A549 (cell line): Measurements from ENCODE around the gene TPRG1. TPM values are rescaled to one million over a fixed set of nuclear protein-coding genes. Genes with fewer than 3 reads are reported as not detected.

Source experiments
- ATAC-seq, 2 experiments: fragments of 200-7000 bp in 1 of 2; fragments of >200 bp in 1 of 2; cut with Nextera tagmentation in 1 of 2; cut with Tn5 transposase in 1 of 2; 3 replicates each; pipeline versions ENCODE4 v1.8.0 to v1.9.1; 2018 to 2020; ENCODE audit warnings: mild to moderate bottlenecking in 1 of 2, moderate library complexity in 1 of 2
- CTCF ChIA-PET: fragments of 300-600 bp; sonication (Branson Sonifier 250); formaldehyde crosslinking; extraction: SDS; loops from one replicate; lab custom pipeline; 2021; ENCODE audit warnings: antibody characterized with exemption, inconsistent platforms; lab: Yijun Ruan, JAX
- POLR2A ChIA-PET: fragments of 350-600 bp; formaldehyde crosslinking; extraction: SDS; loops from one replicate; lab custom pipeline; 2021; ENCODE audit warnings: antibody characterized with exemption, inconsistent platforms; lab: Yijun Ruan, JAX
- DNase-seq, 2 experiments: peaks; one replicate each; pipeline versions ENCODE4 v3.0.0 to v3.0.0-alpha.2; 2011 to 2016; ENCODE audit warnings: low read depth in 1 of 2, low spot score in 1 of 2
- FAIRE-seq: peaks from 2 replicates; lab custom pipeline; 2011; peaks lifted over from hg19 to GRCh38; lab: Jason Lieb, UNC
- H3K27ac ChIP-seq, 2 experiments: fragments of >200 bp; sonication (Bioruptor Twin); formaldehyde crosslinking; 3 replicates each; pipeline ENCODE4 v1.5.1; 2016 to 2017
- H3K4me1 ChIP-seq: fragments of >200 bp; sonication (Bioruptor Twin); formaldehyde crosslinking; 3 replicates; pipeline ENCODE4 v1.6.1; 2016
- H3K4me2 ChIP-seq: fragments of >200 bp; sonication (Bioruptor Twin); formaldehyde crosslinking; 3 replicates; pipeline ENCODE4 v1.6.1; 2016
- H3K4me3 ChIP-seq: fragments of >200 bp; sonication (Bioruptor Twin); formaldehyde crosslinking; 3 replicates; pipeline ENCODE4 v1.5.1; 2016
- H3K9me3 ChIP-seq: fragments of >200 bp; sonication (Bioruptor Twin); formaldehyde crosslinking; 3 replicates; pipeline ENCODE4 v1.6.1; 2016
- CHD2 ChIP-seq: fragments of 150-350 bp; IDR thresholded peaks from 2 replicates; pipeline ENCODE4 v1.6.1; 2014; ENCODE audit warnings: low read length; ENCODE audit not compliant: partially characterized antibody
- EHMT2 ChIP-seq: fragments of 200-600 bp; sonication (generic); IDR thresholded peaks from 2 replicates; pipeline ENCODE4 v1.6.1; 2016; ENCODE audit warnings: antibody characterized with exemption, low read depth, mild to moderate bottlenecking, moderate library complexity
- EP300 ChIP-seq, 2 experiments: fragments of >200 bp; sonication (Bioruptor Twin); formaldehyde crosslinking; IDR thresholded peaks; 2 replicates in 1 of 2; 3 replicates in 1 of 2; pipeline ENCODE4 v1.6.1; 2016 to 2017
- ESRRA ChIP-seq: fragments of 150-350 bp; IDR thresholded peaks from 2 replicates; pipeline ENCODE4 v1.6.1; 2014; ENCODE audit warnings: mild to moderate bottlenecking, low read length, borderline replicate concordance
- GATA3 ChIP-seq: IDR thresholded peaks from 2 replicates; pipeline ENCODE4 v1.6.1; 2012; ENCODE audit warnings: borderline replicate concordance
- HOXA7 ChIP-seq: fragments of 250-450 bp; sonication (Bioruptor Pico); IDR thresholded peaks from 2 replicates; pipeline ENCODE4 v1.5.0; 2020; ENCODE audit warnings: mild to moderate bottlenecking, moderate library complexity
- HOXB13 ChIP-seq: fragments of 250-450 bp; sonication (Bioruptor Pico); IDR thresholded peaks from 2 replicates; pipeline ENCODE4 v1.5.0; 2020; ENCODE audit warnings: low read depth, mild to moderate bottlenecking, moderate library complexity
- MAZ ChIP-seq: fragments of 150-350 bp; IDR thresholded peaks from 2 replicates; pipeline ENCODE4 v1.6.1; 2014; ENCODE audit warnings: antibody characterized with exemption, low read depth, low read length, borderline replicate concordance
- POLR2A ChIP-seq: IDR thresholded peaks from 2 replicates; pipeline ENCODE4 v1.6.1; 2012; ENCODE audit warnings: mild to moderate bottlenecking, low read length
- POLR2AphosphoS2 ChIP-seq: conservative IDR thresholded peaks from 2 replicates; pipeline ENCODE4 v1.6.1; 2012; ENCODE audit warnings: low read length, improper control_type of control experiment, inconsistent platforms
- RNF2 ChIP-seq: fragments of 200-600 bp; sonication (generic); IDR thresholded peaks from 2 replicates; pipeline ENCODE4 v1.6.1; 2016; ENCODE audit warnings: low read depth, mild to moderate bottlenecking, antibody characterized with exemption, moderate library complexity, borderline replicate concordance
- ZNF302 ChIP-seq: fragments of 250-450 bp; sonication (Bioruptor Pico); IDR thresholded peaks from 2 replicates; pipeline ENCODE4 v1.9.0; 2021; ENCODE audit warnings: inconsistent platforms, mild to moderate bottlenecking, moderate library complexity
- WGBS: methylation state at CpG from one replicate; pipeline ENCODE4 v1.1.6; 2017; ENCODE audit errors: missing lambda C conversion rate; 5-methylcytosine and 5-hydroxymethylcytosine counted together
- polyA plus RNA-seq, 4 experiments: library from polyadenylated mRNA; depleted of rRNA in 3 of 4; stranded (reverse); fragments of >200 nt; fragmentation: RNase III in 1 of 4; extraction: RNeasy Plus Mini Kit Qiagen cat#74134 plus additional on column Dnase treatment in 1 of 4; gene quantifications; 2 replicates in 3 of 4; 3 replicates in 1 of 4; pipeline ENCODE4 v1.2.3, GENCODE V29; 2011 to 2017
- TF ChIP-seq, protein P1 (sequence below): fragments of >200 bp; sonication (Bioruptor Twin); formaldehyde crosslinking; IDR thresholded peaks from 3 replicates; pipeline ENCODE4 v1.6.1; 2016
- TF ChIP-seq, protein P2 (sequence below): fragments of 200-600 bp; sonication (generic); IDR thresholded peaks from 2 replicates; pipeline ENCODE4 v1.6.1; 2016; ENCODE audit warnings: antibody characterized with exemption, mild to moderate bottlenecking, moderate library complexity
- TF ChIP-seq, protein P3 (sequence below): fragments of 150-350 bp; IDR thresholded peaks from 2 replicates; pipeline ENCODE4 v1.6.1; 2014; ENCODE audit warnings: low read depth, mild to moderate bottlenecking, low read length
- TF ChIP-seq, protein P4 (sequence below): fragments of >200 bp; sonication (Bioruptor Twin); formaldehyde crosslinking; IDR thresholded peaks from 3 replicates; pipeline ENCODE4 v1.5.1; 2016
- TF ChIP-seq, protein P5 (sequence below): fragments of 450-650 bp; IDR thresholded peaks from 2 replicates; pipeline ENCODE4 v1.6.1; 2014; ENCODE audit warnings: antibody characterized with exemption
- TF ChIP-seq, protein P6 (sequence below): fragments of 250-450 bp; sonication (Bioruptor Pico); IDR thresholded peaks from 2 replicates; pipeline ENCODE4 v1.5.0; 2020; ENCODE audit warnings: low read depth, mild to moderate bottlenecking, moderate library complexity
- TF ChIP-seq, protein P7 (sequence below): fragments of >200 bp; sonication (Bioruptor Twin); formaldehyde crosslinking; IDR thresholded peaks from 2 replicates; pipeline ENCODE4 v1.6.1; 2016

TPRG1 gene
- polyA plus RNA-seq, 2 of the 4 experiments (the other 2 are of a cell fraction), result 0.21 to 1.1 TPM

DNA sequence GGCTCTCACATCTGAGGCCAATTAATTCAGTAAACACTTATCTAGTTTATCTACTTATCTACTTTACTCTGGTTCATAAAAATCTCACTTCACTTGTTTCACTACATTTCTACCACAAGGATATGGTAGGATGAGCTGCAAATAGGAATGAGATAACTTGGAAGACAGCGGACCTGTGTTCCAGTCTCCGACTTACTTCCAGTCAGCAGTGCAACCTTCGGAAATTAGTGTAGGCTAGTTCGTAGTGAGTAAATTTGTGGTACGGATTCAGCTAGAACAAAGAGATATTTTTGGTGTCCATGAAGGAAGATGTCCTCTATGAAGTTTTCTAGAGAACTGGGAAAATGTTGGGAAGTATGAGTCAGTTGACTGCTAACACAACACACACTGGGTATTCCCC lies 66.3 kb downstream of the TPRG1 start:
- POLR2A ChIA-PET, result no interaction called here
- DNase-seq (no peak), FAIRE-seq (no peak), ATAC-seq (no peak)
- TF ChIP-seq POLR2A (no peak), EP300 (IDR thresholded peaks at IDR 0.05) (no peak), HOXA7 (CRISPR knock-in tag) (no peak), POLR2AphosphoS2 (no peak), ESRRA (no peak), CHD2 (no peak), MAZ (no peak), GATA3 (no peak)
- TF ChIP-seq, protein P1, sequence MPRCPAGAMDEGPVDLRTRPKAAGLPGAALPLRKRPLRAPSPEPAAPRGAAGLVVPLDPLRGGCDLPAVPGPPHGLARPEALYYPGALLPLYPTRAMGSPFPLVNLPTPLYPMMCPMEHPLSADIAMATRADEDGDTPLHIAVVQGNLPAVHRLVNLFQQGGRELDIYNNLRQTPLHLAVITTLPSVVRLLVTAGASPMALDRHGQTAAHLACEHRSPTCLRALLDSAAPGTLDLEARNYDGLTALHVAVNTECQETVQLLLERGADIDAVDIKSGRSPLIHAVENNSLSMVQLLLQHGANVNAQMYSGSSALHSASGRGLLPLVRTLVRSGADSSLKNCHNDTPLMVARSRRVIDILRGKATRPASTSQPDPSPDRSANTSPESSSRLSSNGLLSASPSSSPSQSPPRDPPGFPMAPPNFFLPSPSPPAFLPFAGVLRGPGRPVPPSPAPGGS, result no peak
- TF ChIP-seq, protein P2, sequence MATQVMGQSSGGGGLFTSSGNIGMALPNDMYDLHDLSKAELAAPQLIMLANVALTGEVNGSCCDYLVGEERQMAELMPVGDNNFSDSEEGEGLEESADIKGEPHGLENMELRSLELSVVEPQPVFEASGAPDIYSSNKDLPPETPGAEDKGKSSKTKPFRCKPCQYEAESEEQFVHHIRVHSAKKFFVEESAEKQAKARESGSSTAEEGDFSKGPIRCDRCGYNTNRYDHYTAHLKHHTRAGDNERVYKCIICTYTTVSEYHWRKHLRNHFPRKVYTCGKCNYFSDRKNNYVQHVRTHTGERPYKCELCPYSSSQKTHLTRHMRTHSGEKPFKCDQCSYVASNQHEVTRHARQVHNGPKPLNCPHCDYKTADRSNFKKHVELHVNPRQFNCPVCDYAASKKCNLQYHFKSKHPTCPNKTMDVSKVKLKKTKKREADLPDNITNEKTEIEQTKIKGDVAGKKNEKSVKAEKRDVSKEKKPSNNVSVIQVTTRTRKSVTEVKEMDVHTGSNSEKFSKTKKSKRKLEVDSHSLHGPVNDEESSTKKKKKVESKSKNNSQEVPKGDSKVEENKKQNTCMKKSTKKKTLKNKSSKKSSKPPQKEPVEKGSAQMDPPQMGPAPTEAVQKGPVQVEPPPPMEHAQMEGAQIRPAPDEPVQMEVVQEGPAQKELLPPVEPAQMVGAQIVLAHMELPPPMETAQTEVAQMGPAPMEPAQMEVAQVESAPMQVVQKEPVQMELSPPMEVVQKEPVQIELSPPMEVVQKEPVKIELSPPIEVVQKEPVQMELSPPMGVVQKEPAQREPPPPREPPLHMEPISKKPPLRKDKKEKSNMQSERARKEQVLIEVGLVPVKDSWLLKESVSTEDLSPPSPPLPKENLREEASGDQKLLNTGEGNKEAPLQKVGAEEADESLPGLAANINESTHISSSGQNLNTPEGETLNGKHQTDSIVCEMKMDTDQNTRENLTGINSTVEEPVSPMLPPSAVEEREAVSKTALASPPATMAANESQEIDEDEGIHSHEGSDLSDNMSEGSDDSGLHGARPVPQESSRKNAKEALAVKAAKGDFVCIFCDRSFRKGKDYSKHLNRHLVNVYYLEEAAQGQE, result no peak
- TF ChIP-seq, protein P3, sequence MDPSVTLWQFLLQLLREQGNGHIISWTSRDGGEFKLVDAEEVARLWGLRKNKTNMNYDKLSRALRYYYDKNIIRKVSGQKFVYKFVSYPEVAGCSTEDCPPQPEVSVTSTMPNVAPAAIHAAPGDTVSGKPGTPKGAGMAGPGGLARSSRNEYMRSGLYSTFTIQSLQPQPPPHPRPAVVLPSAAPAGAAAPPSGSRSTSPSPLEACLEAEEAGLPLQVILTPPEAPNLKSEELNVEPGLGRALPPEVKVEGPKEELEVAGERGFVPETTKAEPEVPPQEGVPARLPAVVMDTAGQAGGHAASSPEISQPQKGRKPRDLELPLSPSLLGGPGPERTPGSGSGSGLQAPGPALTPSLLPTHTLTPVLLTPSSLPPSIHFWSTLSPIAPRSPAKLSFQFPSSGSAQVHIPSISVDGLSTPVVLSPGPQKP, result no peak
- TF ChIP-seq, protein P4, sequence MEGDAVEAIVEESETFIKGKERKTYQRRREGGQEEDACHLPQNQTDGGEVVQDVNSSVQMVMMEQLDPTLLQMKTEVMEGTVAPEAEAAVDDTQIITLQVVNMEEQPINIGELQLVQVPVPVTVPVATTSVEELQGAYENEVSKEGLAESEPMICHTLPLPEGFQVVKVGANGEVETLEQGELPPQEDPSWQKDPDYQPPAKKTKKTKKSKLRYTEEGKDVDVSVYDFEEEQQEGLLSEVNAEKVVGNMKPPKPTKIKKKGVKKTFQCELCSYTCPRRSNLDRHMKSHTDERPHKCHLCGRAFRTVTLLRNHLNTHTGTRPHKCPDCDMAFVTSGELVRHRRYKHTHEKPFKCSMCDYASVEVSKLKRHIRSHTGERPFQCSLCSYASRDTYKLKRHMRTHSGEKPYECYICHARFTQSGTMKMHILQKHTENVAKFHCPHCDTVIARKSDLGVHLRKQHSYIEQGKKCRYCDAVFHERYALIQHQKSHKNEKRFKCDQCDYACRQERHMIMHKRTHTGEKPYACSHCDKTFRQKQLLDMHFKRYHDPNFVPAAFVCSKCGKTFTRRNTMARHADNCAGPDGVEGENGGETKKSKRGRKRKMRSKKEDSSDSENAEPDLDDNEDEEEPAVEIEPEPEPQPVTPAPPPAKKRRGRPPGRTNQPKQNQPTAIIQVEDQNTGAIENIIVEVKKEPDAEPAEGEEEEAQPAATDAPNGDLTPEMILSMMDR, result no peak
- TF ChIP-seq, protein P5, sequence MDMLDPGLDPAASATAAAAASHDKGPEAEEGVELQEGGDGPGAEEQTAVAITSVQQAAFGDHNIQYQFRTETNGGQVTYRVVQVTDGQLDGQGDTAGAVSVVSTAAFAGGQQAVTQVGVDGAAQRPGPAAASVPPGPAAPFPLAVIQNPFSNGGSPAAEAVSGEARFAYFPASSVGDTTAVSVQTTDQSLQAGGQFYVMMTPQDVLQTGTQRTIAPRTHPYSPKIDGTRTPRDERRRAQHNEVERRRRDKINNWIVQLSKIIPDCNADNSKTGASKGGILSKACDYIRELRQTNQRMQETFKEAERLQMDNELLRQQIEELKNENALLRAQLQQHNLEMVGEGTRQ, result no peak
- no peaks in the 10 kb centered on the region for H3K9me3 ChIP-seq
- CTCF ChIA-PET, result no interaction called here
- no peak overlapping the region for H3K27ac ChIP-seq
- 90% methylated on average over 5 of the region's 5 CpGs for WGBS
- H3K4me2 ChIP-seq, result no peak overlapping the region
- no peak overlapping the region for H3K4me3 ChIP-seq
- 0 out of 3 replicates have a peak, but pooled peaks cover under 1% of the 10 kb centered on the region for H3K4me1 ChIP-seq

DNA sequence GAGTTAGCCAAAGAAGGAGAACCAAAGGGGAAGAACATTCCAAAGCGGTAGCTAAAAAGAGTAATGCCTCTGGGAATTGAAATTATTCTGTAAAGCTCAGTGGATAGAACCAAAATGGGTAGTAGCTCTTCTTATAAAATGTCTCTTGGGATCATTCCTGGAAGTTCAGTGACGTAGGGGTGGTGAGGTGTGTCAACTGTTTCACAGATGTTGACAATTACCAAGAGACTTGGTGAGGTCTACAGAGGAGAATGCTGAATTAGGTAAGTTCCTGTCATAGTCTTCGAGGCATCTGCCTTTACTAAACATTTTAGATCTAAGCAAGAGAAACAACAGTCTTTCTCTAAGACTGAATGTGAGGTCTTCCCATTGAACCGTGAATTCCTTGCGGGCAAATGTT lies 67.8 kb downstream of the TPRG1 start:
- WGBS, result 76% methylated on average over 5 of the region's 5 CpGs
- CTCF ChIA-PET, result interaction anchor here (0.9 kb wide), 1 partner anchor 10 kb away, joined by 3 read pairs; no protein-coding TSS in a partner anchor

More for the DNA sequence above, 67.8 kb downstream of the TPRG1 start:
- no peak for DNase-seq
- POLR2A ChIA-PET, result no interaction called here
- H3K4me2 ChIP-seq, result no peak overlapping the region
- no peak overlapping the region for H3K27ac ChIP-seq
- no peak for ATAC-seq
- TF ChIP-seq HOXA7 (CRISPR knock-in tag) (no peak), ZNF302 (no peak), RNF2 (no peak), EHMT2 (no peak), EP300 (IDR thresholded peaks at IDR 0.05) (no peak), HOXB13 (no peak)
- TF ChIP-seq, protein P6, sequence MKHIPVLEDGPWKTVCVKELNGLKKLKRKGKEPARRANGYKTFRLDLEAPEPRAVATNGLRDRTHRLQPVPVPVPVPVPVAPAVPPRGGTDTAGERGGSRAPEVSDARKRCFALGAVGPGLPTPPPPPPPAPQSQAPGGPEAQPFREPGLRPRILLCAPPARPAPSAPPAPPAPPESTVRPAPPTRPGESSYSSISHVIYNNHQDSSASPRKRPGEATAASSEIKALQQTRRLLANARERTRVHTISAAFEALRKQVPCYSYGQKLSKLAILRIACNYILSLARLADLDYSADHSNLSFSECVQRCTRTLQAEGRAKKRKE (CRISPR knock-in tag), result no peak
- TF ChIP-seq, protein P7, sequence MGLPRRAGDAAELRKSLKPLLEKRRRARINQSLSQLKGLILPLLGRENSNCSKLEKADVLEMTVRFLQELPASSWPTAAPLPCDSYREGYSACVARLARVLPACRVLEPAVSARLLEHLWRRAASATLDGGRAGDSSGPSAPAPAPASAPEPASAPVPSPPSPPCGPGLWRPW, result no peak
- no peak for FAIRE-seq
- no peak overlapping the region for H3K4me3 ChIP-seq
- no peaks in the 10 kb centered on the region for H3K4me1 ChIP-seq
- no peaks in the 10 kb centered on the region for H3K9me3 ChIP-seq
